HG03342 (cell line): Measurements from ENCODE around the gene RFC4.

Experiments used
- ATAC-seq: cut with Tn5 transposase; IDR thresholded peaks from one replicate; pipeline ENCODE4 v1.9.1; 2021; ENCODE audit warnings: mild to moderate bottlenecking, moderate library complexity; ENCODE audit not compliant: unreplicated experiment

Gene RFC4

DNA sequence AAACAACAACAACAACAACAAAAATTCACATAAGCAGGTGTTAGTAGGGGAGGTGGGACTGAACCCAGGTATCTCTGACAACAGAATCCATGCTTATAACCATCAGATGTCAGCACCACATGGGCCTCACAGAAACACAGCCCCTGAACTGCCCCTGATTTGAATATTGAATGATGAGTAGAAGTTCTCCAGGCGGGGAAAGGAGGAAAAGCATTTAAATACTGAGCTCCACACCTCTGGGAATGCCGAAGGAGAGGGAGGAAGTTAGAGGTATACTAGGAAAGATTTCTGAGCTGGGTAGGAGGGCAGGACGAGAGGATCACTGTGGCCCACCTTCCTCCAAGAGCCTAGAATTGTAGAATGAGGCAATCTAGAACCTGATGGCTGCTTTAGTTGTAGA lies 54.8 kb downstream of the RFC4 start:
- ATAC-seq: no peak

DNA sequence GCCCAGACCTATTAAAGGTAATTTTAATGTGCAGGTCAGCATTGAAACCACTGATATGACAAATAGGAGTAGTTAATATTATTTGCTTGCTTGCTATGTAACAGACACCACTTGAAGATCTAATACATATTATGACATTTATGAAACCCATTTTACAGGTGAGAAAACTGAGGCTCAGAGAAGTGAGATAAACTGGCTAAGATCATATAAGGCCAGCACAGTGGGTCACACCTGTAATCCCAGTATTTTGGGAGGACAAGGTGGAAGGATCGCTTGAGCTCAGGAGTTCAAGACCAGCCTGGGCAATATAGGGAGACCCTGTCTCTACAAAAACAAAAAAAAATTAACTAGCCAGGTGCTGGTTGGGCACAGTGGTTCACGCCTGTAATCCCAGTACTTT lies 56.0 kb downstream of the RFC4 start:
- no peak for ATAC-seq

DNA sequence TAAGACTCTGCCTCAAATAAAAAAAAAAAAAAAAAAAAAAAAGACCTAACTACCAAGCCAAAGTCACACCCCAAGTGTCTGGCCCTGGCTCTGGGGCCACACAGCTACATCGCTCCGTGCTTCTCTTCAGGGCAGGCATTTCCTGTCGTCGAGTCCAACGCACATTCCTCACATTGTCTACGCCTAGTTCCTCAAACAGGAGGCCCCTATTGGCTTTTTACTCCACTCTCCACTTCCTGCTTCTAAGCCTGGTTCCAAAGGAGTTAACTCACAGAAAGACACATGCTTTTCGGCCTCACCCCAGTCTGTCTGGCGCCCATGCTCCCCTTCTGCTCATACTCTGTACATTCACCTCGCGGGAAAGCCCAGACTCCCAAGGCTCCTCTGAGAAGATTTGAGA lies 60.3 kb downstream of the RFC4 start:
- no peak for ATAC-seq

- ATAC-seq: no peak
These were observed 62.6 kb downstream of the RFC4 start for GRCh38 chr3:186743666-186744065.

DNA sequence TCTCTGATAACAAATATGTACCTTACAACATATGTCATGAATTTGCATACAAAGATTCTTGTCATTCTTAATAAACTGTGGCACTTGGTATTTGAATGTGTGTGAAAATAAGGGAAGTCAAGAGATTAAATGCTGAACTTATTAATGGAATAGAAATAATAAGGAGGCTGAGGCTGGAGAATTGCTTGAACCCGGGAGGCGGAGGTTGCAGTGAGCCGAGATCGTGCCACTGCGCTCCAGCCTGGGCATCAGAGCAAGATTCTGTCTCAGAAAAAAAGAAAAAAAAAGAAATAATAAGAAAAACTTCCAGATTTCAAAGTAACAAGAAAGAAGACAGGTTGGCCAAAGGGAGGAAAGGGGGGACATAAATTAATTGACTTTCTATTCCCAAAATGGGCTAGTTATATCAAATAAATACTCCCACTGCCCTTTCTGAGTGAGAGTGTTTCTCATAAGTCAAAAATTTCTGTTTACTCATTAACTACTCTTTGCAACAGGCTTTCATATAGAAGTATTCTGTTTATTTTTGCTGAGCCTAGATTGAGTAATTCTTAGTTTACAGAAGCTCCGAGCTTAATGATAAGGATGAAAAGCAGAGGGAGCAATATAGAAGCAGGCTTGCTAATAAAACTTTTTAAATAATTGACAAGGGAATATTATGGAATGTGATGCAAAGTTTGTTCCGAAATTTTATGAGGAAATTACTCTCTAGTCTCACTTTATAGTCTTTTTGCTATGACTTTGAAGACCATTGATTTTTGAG lies 63.5 kb downstream of the RFC4 start:
- no peak for ATAC-seq
